Measurements from ENCODE around the gene ZDHHC11B.

GRCh38 chr5:675111-675870, 109.2 kb downstream of the ZDHHC11B start:
- no peak for TF ChIP-seq EZH2 (IDR thresholded peaks at IDR 0.05; ENCODE audit: insufficient read depth, poor library complexity, severe bottlenecking)
- TF ChIP-seq EZH2phosphoT487 (IDR thresholded peaks at IDR 0.05; ENCODE audit: insufficient read depth, low read depth), result no peak
